ENCODE data around the gene RAB26. TPM values are rescaled to one million over a fixed set of nuclear protein-coding genes. Genes with fewer than 3 reads are reported as not detected.

Gene RAB26
- total and polyA plus RNA-seq, 2 experiments from 2014 or later: 4.1 to 8.7 TPM

DNA sequence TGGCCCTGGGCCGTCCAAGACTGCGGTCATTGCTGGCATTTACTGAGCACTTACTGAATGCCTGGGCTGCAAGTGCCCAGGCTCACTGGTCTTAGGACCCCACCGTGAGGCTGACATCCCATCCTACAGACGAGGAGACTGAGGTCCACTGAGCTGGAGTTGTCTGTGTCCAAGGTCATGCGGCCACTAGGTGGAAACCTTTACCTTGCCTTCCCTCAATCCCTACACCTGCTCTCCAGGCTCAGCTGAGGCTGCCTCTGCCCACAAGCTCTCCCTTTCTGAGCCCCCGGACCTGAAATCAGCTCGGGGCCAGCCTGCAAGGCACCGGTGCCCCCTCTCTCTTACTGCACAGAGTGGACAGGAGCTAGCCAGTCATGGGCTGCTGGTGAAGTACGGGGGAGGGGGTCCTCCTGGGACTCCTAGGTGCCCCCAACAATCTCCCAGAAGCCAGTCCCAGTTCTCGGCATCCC is 46.5 kb downstream of the RAB26 start (continued):
- TF ChIP-seq, protein P1, sequence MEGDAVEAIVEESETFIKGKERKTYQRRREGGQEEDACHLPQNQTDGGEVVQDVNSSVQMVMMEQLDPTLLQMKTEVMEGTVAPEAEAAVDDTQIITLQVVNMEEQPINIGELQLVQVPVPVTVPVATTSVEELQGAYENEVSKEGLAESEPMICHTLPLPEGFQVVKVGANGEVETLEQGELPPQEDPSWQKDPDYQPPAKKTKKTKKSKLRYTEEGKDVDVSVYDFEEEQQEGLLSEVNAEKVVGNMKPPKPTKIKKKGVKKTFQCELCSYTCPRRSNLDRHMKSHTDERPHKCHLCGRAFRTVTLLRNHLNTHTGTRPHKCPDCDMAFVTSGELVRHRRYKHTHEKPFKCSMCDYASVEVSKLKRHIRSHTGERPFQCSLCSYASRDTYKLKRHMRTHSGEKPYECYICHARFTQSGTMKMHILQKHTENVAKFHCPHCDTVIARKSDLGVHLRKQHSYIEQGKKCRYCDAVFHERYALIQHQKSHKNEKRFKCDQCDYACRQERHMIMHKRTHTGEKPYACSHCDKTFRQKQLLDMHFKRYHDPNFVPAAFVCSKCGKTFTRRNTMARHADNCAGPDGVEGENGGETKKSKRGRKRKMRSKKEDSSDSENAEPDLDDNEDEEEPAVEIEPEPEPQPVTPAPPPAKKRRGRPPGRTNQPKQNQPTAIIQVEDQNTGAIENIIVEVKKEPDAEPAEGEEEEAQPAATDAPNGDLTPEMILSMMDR (conservative IDR thresholded peaks at IDR 0.05; ENCODE audit: low read depth in 2 of 2): peak; percentile 64 to 96
- no peak for TF ChIP-seq EZH2phosphoT487 (IDR thresholded peaks at IDR 0.05; ENCODE audit: unreplicated experiment)

DNA sequence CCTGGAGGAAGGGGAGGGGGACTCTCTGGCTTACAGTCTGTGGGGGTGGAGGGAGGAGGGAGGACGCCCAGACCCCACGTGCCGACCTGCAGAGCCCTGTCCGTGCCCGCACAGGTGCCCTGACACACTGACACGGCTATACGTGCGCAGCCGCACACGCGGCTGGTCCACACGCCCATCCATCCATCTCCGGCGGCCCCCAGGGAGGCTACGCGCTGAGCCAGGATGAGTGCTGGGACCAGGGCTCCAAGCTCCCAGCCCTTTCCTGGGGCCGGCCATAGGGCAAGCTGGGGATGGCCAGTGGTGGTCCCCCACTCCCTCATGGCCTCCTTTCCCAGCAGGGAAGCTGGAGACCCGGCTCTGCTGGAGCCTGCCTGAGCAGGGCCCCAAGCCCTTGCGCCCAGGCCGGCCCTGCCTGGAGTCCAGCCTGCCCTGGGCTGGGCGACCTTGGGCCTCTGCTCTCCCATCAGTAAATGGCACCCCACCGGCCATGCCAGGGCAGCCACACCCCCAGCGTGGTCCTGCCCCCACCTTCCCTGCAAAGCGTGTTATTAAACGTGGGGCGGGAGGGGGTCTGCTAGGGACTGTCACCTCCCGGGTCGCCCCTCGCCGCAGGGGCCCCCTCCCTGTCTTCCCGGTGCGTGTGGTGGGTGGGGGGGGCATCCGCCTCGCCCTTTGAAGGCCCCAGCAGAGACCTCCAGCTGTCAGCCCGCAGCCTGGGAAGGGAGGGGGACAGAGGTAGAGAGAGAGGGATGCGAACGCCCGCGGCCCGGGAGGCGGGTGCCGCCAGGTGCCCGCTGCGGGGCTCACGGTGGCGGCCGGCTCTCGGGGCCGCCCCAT is 47.1 kb downstream of the RAB26 start:
- Histone ChIP-seq H3K4me1 (ENCODE audit: insufficient read depth) (no peaks in the 10 kb centered on the region; the same call in 1 of the 2 replicates), H3K27ac (ENCODE audit: low read depth) (no peak overlapping the region), H3K36me3 (ENCODE audit: insufficient read depth) (no peaks in the 10 kb centered on the region), H3F3A (replicated peaks; ENCODE audit: low read depth) (0 out of 2 replicates have a peak, but pooled peaks cover 2% of the 10 kb centered on the region), H3K79me2 (replicated peaks; ENCODE audit: insufficient read depth) (no peaks in the 10 kb centered on the region), H4K20me1 (replicated peaks; ENCODE audit: insufficient read depth) (no peaks in the 10 kb centered on the region), H3K27me3 (ENCODE audit: insufficient read depth) (peaks cover 40% of the 10 kb centered on the region), H3K4me2 (peak overlapping the region; percentile 92), H2AFZ (peak overlapping the region; percentile 38; the same call in 1 of the 2 replicates), H3K9me2 (ENCODE audit: insufficient read depth) (no peaks in the 10 kb centered on the region), H3K4me3 (peak overlapping the region; percentile 75)
- Mint-ChIP-seq H3K4me1 (no peaks in the 10 kb centered on the region), H3K27me3 (ENCODE audit: insufficient read depth, low read depth, poor library complexity) (peaks cover 31% of the 10 kb centered on the region), H3K36me3 (ENCODE audit: low read depth) (no peaks in the 10 kb centered on the region; the same call in 2 of the 3 replicates), H3K4me3 (peak overlapping the region; percentile 70), H3K9me3 (no peaks in the 10 kb centered on the region), H3K27ac (no peak overlapping the region)
- TF ChIP-seq JUNB (IDR thresholded peaks at IDR 0.05; ENCODE audit: unreplicated experiment): no peak
- TF ChIP-seq, protein P2, sequence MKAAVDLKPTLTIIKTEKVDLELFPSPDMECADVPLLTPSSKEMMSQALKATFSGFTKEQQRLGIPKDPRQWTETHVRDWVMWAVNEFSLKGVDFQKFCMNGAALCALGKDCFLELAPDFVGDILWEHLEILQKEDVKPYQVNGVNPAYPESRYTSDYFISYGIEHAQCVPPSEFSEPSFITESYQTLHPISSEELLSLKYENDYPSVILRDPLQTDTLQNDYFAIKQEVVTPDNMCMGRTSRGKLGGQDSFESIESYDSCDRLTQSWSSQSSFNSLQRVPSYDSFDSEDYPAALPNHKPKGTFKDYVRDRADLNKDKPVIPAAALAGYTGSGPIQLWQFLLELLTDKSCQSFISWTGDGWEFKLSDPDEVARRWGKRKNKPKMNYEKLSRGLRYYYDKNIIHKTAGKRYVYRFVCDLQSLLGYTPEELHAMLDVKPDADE (IDR thresholded peaks at IDR 0.05): no peak
- no peak for TF ChIP-seq ZNF114 (CRISPR knock-in tag; IDR thresholded peaks at IDR 0.05)
- TF ChIP-seq EZH2 (IDR thresholded peaks at IDR 0.05; ENCODE audit: low read depth, unreplicated experiment): no peak
- TF ChIP-seq EZH2phosphoT487 (IDR thresholded peaks at IDR 0.05; ENCODE audit: unreplicated experiment): no peak
- TF ChIP-seq CREB1 (CRISPR knock-in tag; IDR thresholded peaks at IDR 0.05; ENCODE audit: low read depth): no peak
- TF ChIP-seq STAT1 (IDR thresholded peaks at IDR 0.05; ENCODE audit: unreplicated experiment): no peak
- peak; percentile 59 for DNase-seq (ENCODE audit: low spot score)
- ATAC-seq: peak; percentile 42

Data from GM23338 (cell line).